Esophagus muscularis mucosa (tissue), 4 donors: ENCODE results near the gene ST3GAL3. TPM values are rescaled to one million over a fixed set of nuclear protein-coding genes. Genes with fewer than 3 reads are reported as not detected.

Source experiments
- DNase-seq: peaks from one replicate; pipeline ENCODE4 v3.0.0-alpha.2; 2017; ENCODE audit errors: extremely low spot score
- H3K27ac ChIP-seq, 4 donors: fragments of 200-600 bp; sonication (generic); replicated peaks in 1 of 4; 1 replicate in 3 of 4; 2 replicates in 1 of 4; pipeline ENCODE4 v1.5.1; 2016 to 2019; ENCODE audit warnings: mild to moderate bottlenecking in 1 of 4
- H3K27me3 ChIP-seq, 4 donors: fragments of 200-600 bp; sonication (generic); one replicate each; pipeline versions ENCODE4 v1.5.1 to v1.6.0; 2016 to 2019
- H3K36me3 ChIP-seq, 4 donors: fragments of 200-600 bp; sonication (generic); one replicate each; pipeline ENCODE4 v1.5.1; 2016 to 2019
- H3K4me1 ChIP-seq, 4 donors: fragments of 200-600 bp; sonication (generic); one replicate each; pipeline ENCODE4 v1.5.1; 2016 to 2019
- H3K4me3 ChIP-seq, 4 donors: fragments of 200-600 bp; sonication (generic); 1 replicate in 2 of 4; 2 replicates in 2 of 4; pipeline ENCODE4 v1.5.1; 2016 to 2019; ENCODE audit warnings: mild to moderate bottlenecking in 4 of 4, moderate library complexity in 1 of 4
- H3K9me3 ChIP-seq, 4 donors: fragments of 200-600 bp; sonication (generic); 1 replicate in 3 of 4; 2 replicates in 1 of 4; pipeline ENCODE4 v1.5.1; 2016 to 2019
- EP300 ChIP-seq: sonication (generic); formaldehyde crosslinking; IDR thresholded peaks from one replicate; pipeline ENCODE4 v1.6.1; 2017; ENCODE audit warnings: antibody characterized with exemption
- POLR2A ChIP-seq: fragments of 450-650 bp; IDR thresholded peaks from one replicate; pipeline ENCODE4 v1.6.1; 2017; ENCODE audit warnings: antibody characterized with exemption, moderate library complexity, mild to moderate bottlenecking, low read depth
- POLR2AphosphoS5 ChIP-seq, 2 donors: sonication (generic); formaldehyde crosslinking; IDR thresholded peaks; one replicate each; pipeline ENCODE4 v1.6.1; 2017; ENCODE audit warnings: antibody characterized with exemption in 2 of 2
- WGBS: methylation state at CpG from one replicate; pipeline ENCODE4 v1.1.5; 2018; 5-methylcytosine and 5-hydroxymethylcytosine counted together
- intact Hi-C: fragments of 100-400 bp; cut with DNase I; formaldehyde crosslinking; loops from one replicate; pipeline ENCODE4 v1.15.1; 2023
- total RNA-seq, 4 donors: library from RNA; depleted of rRNA; stranded (reverse); fragments of >200 nt; gene quantifications; one replicate each; pipeline versions ENCODE4 v1.1.0 to v1.2.1, GENCODE V29; 2016
- TF ChIP-seq, protein P1 (sequence below), 3 experiments: fragments of 200-600 bp in 2 of 3; fragments of 450-650 bp in 1 of 3; sonication (generic) in 2 of 3; IDR thresholded peaks; one replicate each; pipeline ENCODE4 v1.5.1; 2017 to 2019; ENCODE audit warnings: antibody characterized with exemption in 3 of 3, mild to moderate bottlenecking in 2 of 3, moderate library complexity in 1 of 3

ST3GAL3 gene
- total RNA-seq, 4 donors from 2014 or later = 23.3 to 37.1 (median 30.1) TPM

DNA sequence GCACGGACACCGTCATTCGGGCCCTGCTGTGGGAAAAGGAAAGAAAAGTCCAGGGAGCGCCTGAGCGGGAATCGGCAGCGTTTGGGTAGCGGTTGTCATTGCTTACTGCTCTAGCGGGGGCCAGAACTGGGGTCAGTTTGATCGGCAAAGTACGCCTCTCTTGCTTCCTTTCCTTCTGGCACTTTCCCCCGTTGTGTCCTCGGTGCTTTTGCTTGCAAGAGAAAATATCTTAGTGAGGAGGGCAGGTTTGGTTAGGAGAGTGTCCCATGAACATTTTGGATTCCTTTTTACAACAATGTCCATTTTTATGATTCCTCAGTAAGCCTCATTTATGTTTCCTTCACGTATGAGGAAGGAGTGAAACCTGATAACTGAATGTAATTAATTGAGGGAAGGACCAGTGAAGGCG lies 670 bp downstream of the ST3GAL3 start:
- intact Hi-C loops = no loop called here
- WGBS = 2% methylated on average over 15 of the region's 15 CpGs
- peak overlapping the region; percentile 68 to 93 (median 82) for H3K4me3 ChIP-seq
- no peaks in the 10 kb centered on the region for H3K9me3 ChIP-seq
- DNase-seq = no peak
- no peak for TF ChIP-seq POLR2AphosphoS5 (IDR thresholded peaks at IDR 0.05)
- TF ChIP-seq, protein P1, sequence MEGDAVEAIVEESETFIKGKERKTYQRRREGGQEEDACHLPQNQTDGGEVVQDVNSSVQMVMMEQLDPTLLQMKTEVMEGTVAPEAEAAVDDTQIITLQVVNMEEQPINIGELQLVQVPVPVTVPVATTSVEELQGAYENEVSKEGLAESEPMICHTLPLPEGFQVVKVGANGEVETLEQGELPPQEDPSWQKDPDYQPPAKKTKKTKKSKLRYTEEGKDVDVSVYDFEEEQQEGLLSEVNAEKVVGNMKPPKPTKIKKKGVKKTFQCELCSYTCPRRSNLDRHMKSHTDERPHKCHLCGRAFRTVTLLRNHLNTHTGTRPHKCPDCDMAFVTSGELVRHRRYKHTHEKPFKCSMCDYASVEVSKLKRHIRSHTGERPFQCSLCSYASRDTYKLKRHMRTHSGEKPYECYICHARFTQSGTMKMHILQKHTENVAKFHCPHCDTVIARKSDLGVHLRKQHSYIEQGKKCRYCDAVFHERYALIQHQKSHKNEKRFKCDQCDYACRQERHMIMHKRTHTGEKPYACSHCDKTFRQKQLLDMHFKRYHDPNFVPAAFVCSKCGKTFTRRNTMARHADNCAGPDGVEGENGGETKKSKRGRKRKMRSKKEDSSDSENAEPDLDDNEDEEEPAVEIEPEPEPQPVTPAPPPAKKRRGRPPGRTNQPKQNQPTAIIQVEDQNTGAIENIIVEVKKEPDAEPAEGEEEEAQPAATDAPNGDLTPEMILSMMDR (IDR thresholded peaks at IDR 0.05) = no peak
- TF ChIP-seq EP300 = no peak
- TF ChIP-seq POLR2A = no peak
- H3K27ac ChIP-seq = peak overlapping the region; percentile 86 to 95 (median 88)
- H3K36me3 ChIP-seq = peaks cover 15 to 30% (median 24%) of the 10 kb centered on the region in 4 donors
- peaks cover 19 to 41% (median 36%) of the 10 kb centered on the region in 4 donors for H3K4me1 ChIP-seq
- H3K27me3 ChIP-seq = no peaks in the 10 kb centered on the region

DNA sequence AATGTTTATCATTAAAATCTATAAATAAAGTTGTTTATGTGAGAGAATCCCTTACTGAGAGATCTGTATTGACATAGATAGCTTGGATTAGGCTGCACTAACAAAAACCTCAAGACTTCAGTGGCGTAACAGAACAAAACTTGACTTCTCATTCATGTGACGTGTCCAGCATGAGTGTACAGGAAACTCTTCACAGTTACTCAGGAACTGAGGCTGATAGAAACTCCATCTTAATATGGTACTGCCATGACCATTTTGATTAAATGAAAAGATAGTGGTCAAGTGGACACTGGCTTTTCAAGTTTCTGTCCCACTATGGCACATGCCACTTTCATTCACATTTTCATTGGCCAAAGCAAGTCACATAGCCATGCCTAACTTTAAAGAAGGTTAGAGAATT lies 3.7 kb downstream of the ST3GAL3 start:
- no peak for TF ChIP-seq POLR2AphosphoS5 (IDR thresholded peaks at IDR 0.05)
- TF ChIP-seq, protein P1 (IDR thresholded peaks at IDR 0.05) = no peak
- TF ChIP-seq POLR2A = no peak
- TF ChIP-seq EP300 = no peak
- Histone ChIP-seq H3K9me3 (no peaks in the 10 kb centered on the region), H3K4me1 (peaks cover 19 to 44% (median 40%) of the 10 kb centered on the region in 4 donors), H3K27me3 (no peaks in the 10 kb centered on the region), H3K27ac (peak overlapping the region in 2 of 4 donors; percentile 28 to 36), H3K36me3 (peaks cover 0 to 8% (median 4%) of the 10 kb centered on the region in 4 donors), H3K4me3 (no peak overlapping the region)
- WGBS = 79% methylated on average over 2 of the region's 2 CpGs
- intact Hi-C loops = no loop called here
- DNase-seq = no peak

DNA sequence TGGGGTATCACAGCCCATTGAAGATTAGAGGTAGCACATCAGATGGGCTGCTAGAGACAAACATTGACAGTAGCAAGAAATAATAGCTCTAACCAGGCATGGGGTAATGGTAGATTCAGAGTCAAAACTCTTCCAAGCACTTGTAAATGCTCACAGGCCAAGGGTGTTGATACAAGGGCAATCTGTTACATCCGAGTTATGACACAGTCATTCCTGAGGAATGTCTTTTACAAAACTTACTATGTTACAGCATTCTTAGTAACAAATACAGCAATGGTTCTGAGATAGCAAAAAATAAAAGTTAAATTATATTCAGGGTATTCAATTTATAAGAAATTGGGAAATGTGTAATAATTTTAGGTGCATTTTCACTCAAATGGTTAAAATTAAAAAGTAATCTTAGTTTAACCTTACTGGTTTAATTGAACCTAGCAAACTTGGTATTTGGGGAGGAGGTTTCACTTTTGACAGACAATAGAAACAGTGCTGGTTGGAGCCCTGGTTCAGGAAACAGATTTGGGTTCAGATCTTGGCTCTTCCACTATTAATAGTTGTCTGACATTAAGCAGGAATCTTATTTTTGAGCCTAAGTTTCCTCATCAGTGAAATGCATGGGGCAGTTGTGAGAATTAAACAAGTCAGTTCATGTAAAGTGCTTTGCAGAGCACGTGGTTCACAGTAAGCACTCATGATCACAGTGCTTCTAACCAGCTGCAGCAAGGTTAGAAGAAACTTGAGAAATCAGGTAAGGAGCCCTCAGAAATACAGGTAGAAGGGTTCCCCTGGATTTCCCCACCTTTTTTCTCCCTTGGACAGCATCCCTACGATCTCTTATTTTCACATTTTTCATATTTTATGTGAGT lies 4.4 kb downstream of the ST3GAL3 start:
- TF ChIP-seq, protein P1 (IDR thresholded peaks at IDR 0.05) = no peak
- TF ChIP-seq POLR2A = no peak
- no peak for TF ChIP-seq POLR2AphosphoS5 (IDR thresholded peaks at IDR 0.05)
- TF ChIP-seq EP300 = no peak
- intact Hi-C loops = no loop called here
- peak overlapping the region in 3 of 4 donors; percentile 14 to 36 (median 28) for H3K27ac ChIP-seq
- no peaks in the 10 kb centered on the region for H3K27me3 ChIP-seq
- no peak for DNase-seq
- peaks cover 0 to 8% (median 4%) of the 10 kb centered on the region in 4 donors for H3K36me3 ChIP-seq
- no peaks in the 10 kb centered on the region for H3K9me3 ChIP-seq
- H3K4me3 ChIP-seq = no peak overlapping the region
- WGBS = 76% methylated on average over 3 of the region's 3 CpGs
- H3K4me1 ChIP-seq = peaks cover 13 to 45% (median 40%) of the 10 kb centered on the region in 4 donors

DNA sequence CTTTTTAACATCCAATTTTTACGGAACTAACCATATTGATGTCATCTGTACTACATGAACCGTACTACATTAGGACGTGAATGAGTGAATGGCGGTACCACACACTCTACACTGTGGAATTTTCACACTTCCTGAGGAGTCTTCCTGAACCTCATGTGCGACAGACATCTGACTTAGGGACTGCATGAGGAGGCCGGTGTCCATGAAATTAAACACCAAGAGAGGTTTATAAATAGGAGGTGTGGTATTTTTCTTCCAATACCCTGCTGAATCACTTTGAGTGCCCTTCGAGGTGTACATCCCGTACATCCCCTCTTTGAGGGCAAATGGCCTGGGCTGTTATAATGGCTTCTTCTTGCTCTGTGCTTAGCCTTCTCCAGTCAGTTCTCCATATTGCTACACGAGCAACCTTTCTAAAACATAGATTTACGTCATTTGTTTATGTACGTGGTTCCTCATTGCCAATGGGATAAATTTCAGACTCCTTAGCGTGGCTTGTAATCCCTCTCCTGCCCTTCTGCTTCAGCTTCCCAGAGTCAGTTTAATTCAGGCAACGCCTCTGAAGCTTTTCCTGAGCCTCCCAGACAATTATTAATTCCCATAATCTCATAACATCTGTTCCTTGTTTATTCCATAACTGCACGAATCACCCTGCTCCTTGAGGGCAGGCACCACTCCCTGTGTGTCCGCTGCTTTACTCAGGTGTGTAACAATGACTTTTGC lies 9.4 kb downstream of the ST3GAL3 start:
- 78% methylated on average over 15 of the region's 15 CpGs for WGBS
- intact Hi-C loops = no loop called here
- Histone ChIP-seq H3K4me3 (no peak overlapping the region), H3K27ac (peak overlapping the region; percentile 18 to 61 (median 42)), H3K27me3 (no peaks in the 10 kb centered on the region), H3K4me1 (peaks cover 7 to 42% (median 35%) of the 10 kb centered on the region in 4 donors), H3K36me3 (no peaks in the 10 kb centered on the region), H3K9me3 (no peaks in the 10 kb centered on the region)
- DNase-seq = no peak
- no peak for TF ChIP-seq POLR2AphosphoS5 (IDR thresholded peaks at IDR 0.05)
- no peak for TF ChIP-seq EP300
- no peak for TF ChIP-seq POLR2A
- TF ChIP-seq, protein P1 (IDR thresholded peaks at IDR 0.05) = no peak
